Activated naive CD4-positive, alpha-beta T cell treated with anti-CD3 and anti-CD28 coated beads, Interleukin-2, amount 50 U/mL, for 24 hours (primary cell): ENCODE data around the gene ATXN3L.

Experiments used
- H3K27ac Mint-ChIP-seq: one replicate; pipeline ENCODE4 v1.8.0; 2021; ENCODE audit warnings: mild to moderate bottlenecking, mixed read lengths
- H3K27me3 Mint-ChIP-seq: one replicate; pipeline ENCODE4 v1.8.0; 2021; ENCODE audit warnings: mixed read lengths
- H3K36me3 Mint-ChIP-seq: one replicate; pipeline ENCODE4 v1.8.0; 2021; ENCODE audit warnings: mixed read lengths
- H3K4me1 Mint-ChIP-seq: one replicate; pipeline ENCODE4 v1.8.0; 2021; ENCODE audit warnings: mixed read lengths
- H3K4me3 Mint-ChIP-seq: one replicate; pipeline ENCODE4 v1.8.0; 2021; ENCODE audit warnings: mild to moderate bottlenecking, mixed read lengths
- H3K9me3 Mint-ChIP-seq: one replicate; pipeline ENCODE4 v1.8.0; 2021; ENCODE audit warnings: mixed read lengths

The ATXN3L gene

GRCh38 chrX:13319953-13320352, at the start of gene ATXN3L:
TSS of gene ATXN3L (minus strand) at chrX:13320053. CDS start at chrX:13319934, 119 bp downstream.
- H3K27ac Mint-ChIP-seq = no peak within 1 kb of the TSS
- H3K4me1 Mint-ChIP-seq = no peaks in the 10 kb centered on the region
- H3K4me3 Mint-ChIP-seq = no peak within 1 kb of the TSS
- no peaks in the 10 kb centered on the region for H3K9me3 Mint-ChIP-seq
- no peaks in the 10 kb centered on the region for H3K27me3 Mint-ChIP-seq
- no peaks in the 10 kb centered on the region for H3K36me3 Mint-ChIP-seq

DNA sequence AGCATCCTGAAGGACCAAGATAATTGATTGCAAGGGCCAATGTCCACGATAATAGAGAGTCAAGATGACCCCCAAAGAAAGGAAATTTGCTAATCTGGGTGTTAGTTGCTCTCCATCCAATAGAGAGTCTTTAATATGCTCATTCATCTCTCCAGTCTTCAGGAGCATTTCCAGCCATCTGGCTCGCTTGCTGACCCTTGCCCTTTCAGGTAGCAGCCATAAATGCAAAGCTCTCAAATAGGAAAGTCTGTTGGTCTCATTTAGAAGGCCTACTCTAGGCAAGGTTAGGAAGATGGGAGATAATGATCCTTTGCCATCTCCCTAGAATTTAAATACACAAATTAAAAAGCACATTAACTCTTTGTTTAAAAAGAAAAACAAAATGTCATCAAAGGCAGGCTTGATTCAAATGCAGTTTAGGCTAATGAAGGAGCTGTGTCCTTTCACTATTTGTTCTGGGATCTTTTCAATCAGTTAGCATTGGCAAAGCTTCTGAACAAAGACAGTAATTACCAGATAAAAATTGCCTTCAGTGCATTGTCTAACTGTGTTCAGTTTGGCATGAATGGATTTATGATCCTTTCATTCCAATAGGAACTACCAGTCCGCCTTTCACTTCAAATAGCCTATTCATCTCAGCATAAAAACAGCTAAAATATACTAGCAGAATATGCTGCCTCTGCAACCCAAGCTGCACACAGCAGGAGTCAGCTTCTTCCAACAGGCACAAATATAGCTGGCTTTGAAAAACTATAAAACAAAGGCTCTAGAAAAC, 49.6 kb upstream of the ATXN3L start:
- H3K27ac Mint-ChIP-seq = no peak overlapping the region
- H3K9me3 Mint-ChIP-seq = no peaks in the 10 kb centered on the region
- H3K4me1 Mint-ChIP-seq = peaks cover 8% of the 10 kb centered on the region
- H3K27me3 Mint-ChIP-seq = no peaks in the 10 kb centered on the region
- H3K36me3 Mint-ChIP-seq = peaks cover 2% of the 10 kb centered on the region
- H3K4me3 Mint-ChIP-seq = no peak overlapping the region

DNA sequence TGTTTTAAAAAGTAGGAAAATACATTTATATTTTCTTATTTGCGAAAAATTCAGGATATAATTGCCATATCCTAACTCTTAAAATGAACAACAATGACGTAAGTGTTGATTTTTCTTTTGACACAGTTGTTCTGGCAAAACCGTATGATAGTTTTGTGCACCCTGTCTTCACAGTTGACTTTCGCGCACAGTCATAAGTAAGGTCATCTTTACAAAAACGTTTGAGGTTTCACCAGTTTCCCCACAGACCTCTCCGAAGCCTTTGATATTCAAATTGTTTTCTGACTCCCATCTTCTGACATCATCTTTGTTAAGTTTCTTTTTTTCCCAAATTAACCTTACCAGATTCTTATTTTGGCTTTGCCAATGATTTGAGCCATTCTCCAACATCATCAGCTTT, 48.1 kb upstream of the ATXN3L start:
- H3K4me3 Mint-ChIP-seq = no peak overlapping the region
- no peaks in the 10 kb centered on the region for H3K27me3 Mint-ChIP-seq
- peaks cover 2% of the 10 kb centered on the region for H3K36me3 Mint-ChIP-seq
- H3K9me3 Mint-ChIP-seq = no peaks in the 10 kb centered on the region
- H3K4me1 Mint-ChIP-seq = peaks cover 1% of the 10 kb centered on the region
- no peak overlapping the region for H3K27ac Mint-ChIP-seq

DNA sequence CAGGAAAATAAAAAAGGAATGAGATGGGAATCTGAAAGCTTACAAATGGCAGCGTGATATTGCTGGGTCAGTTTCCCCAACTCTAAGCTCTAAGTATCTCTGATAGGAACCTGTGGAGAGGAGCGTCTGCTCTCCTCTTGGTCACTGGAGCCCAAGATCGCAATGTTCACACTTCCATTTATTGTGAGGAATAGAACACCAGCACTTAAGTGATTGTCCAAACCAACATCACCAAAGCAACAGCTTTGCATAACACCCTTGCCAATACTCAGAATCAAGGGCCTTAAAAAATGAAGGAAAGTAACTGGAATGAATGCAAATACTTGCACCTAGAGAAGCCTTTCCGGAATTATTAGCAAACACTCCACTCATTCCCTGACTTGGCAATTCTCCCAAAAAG, 46.8 kb upstream of the ATXN3L start:
- Mint-ChIP-seq H3K9me3 (no peaks in the 10 kb centered on the region), H3K27me3 (no peaks in the 10 kb centered on the region), H3K36me3 (peaks cover 2% of the 10 kb centered on the region), H3K27ac (no peak overlapping the region), H3K4me1 (no peaks in the 10 kb centered on the region), H3K4me3 (no peak overlapping the region)

DNA sequence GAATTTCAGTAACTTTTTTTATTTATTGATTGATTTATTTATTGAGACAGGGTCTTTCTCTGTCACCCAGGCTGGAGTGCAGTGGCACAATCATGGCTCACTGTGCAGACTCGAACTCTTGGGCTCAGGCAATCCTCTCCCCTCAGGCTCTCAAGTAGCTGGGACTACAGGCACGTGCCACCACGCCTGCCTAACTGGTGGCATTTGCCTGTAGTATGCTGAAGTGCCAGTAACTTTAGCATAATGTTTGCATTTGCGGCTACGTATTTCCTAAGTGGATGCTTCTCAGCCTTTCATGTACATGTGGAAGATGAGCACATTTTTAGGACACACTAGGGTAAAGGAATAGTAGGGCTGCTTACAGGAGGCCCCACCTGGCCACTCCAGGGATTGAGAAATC, 45.3 kb upstream of the ATXN3L start:
- Mint-ChIP-seq H3K36me3 (peaks cover 2% of the 10 kb centered on the region), H3K4me1 (no peaks in the 10 kb centered on the region), H3K27ac (no peak overlapping the region)

GRCh38 chrX:13364230-13364857, 44.5 kb upstream of the ATXN3L start:
- Mint-ChIP-seq H3K4me3 (no peak overlapping the region), H3K27me3 (no peaks in the 10 kb centered on the region), H3K9me3 (no peaks in the 10 kb centered on the region), H3K4me1 (no peaks in the 10 kb centered on the region), H3K36me3 (peaks cover 2% of the 10 kb centered on the region), H3K27ac (no peak overlapping the region)

More for the DNA sequence above, 45.3 kb upstream of the ATXN3L start:
- H3K4me3 Mint-ChIP-seq = no peak overlapping the region
- H3K9me3 Mint-ChIP-seq = no peaks in the 10 kb centered on the region
- H3K27me3 Mint-ChIP-seq = no peaks in the 10 kb centered on the region

- H3K4me1 Mint-ChIP-seq = no peaks in the 10 kb centered on the region
These were observed 40.3 kb upstream of the ATXN3L start for GRCh38 chrX:13360146-13360545.

GRCh38 chrX:13357925-13358324, 38.1 kb upstream of the ATXN3L start:
- Mint-ChIP-seq H3K4me3 (no peak overlapping the region), H3K4me1 (no peaks in the 10 kb centered on the region), H3K9me3 (no peaks in the 10 kb centered on the region), H3K27ac (no peak overlapping the region), H3K36me3 (no peaks in the 10 kb centered on the region), H3K27me3 (no peaks in the 10 kb centered on the region)

More at GRCh38 chrX:13360146-13360545, 40.3 kb upstream of the ATXN3L start:
- no peak overlapping the region for H3K27ac Mint-ChIP-seq
- H3K36me3 Mint-ChIP-seq = no peaks in the 10 kb centered on the region
- H3K27me3 Mint-ChIP-seq = no peaks in the 10 kb centered on the region
- H3K9me3 Mint-ChIP-seq = no peaks in the 10 kb centered on the region
- no peak overlapping the region for H3K4me3 Mint-ChIP-seq

DNA sequence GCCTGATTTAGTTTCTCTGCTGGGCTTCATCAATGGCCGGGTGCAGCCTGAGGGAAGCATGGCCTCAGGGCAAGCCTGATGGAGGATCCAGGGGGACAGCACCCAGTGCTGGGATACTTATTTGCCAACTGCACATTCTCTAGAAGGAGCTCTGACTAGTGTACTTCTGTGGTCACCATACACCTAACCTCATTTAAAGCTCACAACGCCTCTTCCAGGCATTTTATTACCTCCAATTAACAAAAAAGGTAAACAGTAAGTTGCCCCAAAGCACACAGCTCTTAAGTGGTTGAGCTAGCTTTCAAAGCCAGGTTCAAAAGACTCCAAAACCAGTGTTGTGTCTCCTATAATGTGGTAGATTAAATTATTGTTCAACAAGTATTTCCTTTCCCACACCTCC, 26.8 kb upstream of the ATXN3L start:
- Mint-ChIP-seq H3K4me1 (no peaks in the 10 kb centered on the region), H3K27me3 (no peaks in the 10 kb centered on the region), H3K9me3 (no peaks in the 10 kb centered on the region), H3K4me3 (no peak overlapping the region), H3K27ac (no peak overlapping the region), H3K36me3 (no peaks in the 10 kb centered on the region)

GRCh38 chrX:13345438-13345837, 25.6 kb upstream of the ATXN3L start:
- no peaks in the 10 kb centered on the region for H3K36me3 Mint-ChIP-seq
- H3K27ac Mint-ChIP-seq = no peak overlapping the region
- no peaks in the 10 kb centered on the region for H3K4me1 Mint-ChIP-seq
- no peaks in the 10 kb centered on the region for H3K9me3 Mint-ChIP-seq
- no peak overlapping the region for H3K4me3 Mint-ChIP-seq
- H3K27me3 Mint-ChIP-seq = no peaks in the 10 kb centered on the region

DNA sequence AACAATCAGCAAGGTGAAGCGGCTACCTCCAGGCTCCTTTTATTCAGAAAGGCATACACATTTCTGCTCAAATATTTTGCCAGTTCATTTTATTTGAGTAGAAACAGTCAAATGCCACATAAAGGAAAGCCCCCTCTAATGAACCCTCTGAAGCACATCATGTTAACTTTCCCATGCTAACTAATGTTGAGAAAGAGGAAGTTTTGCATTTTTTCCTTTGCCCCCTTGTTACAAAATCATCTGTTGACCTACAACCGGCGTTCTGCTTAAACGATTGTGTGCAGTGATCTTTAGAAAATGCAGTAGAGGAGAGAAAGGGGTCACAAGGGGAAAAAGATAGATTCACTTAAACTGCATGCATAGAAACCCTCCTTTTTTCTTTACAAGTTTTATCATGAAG, 25.2 kb upstream of the ATXN3L start:
- Mint-ChIP-seq H3K27ac (no peak overlapping the region), H3K36me3 (no peaks in the 10 kb centered on the region), H3K9me3 (no peaks in the 10 kb centered on the region), H3K4me3 (no peak overlapping the region), H3K27me3 (no peaks in the 10 kb centered on the region), H3K4me1 (no peaks in the 10 kb centered on the region)

GRCh38 chrX:13341491-13342101, 21.7 kb upstream of the ATXN3L start:
- Mint-ChIP-seq H3K4me1 (no peaks in the 10 kb centered on the region), H3K27ac (no peak overlapping the region), H3K4me3 (no peak overlapping the region), H3K36me3 (no peaks in the 10 kb centered on the region), H3K27me3 (no peaks in the 10 kb centered on the region), H3K9me3 (no peaks in the 10 kb centered on the region)

DNA sequence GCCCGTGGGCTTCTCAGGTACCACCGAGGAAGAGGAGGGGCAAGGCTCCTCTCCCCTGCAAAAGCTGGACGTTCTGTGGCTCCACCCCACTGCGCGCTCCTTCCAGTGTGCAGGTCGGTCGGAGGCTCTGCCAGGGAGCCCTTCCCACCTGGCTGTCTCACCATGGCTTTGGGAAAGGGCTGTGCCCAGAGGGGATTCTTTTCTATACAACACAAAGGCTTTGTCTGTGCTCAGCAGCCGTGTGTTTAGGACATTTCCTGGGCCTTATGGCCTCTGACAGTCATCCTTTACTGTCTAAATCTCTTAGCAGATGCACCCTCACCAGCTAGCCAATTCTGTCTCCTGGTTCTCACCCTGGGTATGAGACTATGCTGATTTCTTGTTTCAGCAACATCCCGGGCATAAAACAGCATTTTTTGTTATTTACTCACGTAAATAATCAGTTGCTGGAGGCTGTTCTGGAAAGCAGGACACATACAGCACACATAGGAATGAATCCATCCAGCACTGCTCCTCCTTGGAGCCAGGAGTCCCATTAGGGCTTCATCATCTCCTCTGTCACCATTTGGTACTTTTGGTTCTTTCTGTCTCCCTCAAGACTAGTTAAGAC, 20.4 kb upstream of the ATXN3L start:
- no peaks in the 10 kb centered on the region for H3K4me1 Mint-ChIP-seq
- no peak overlapping the region for H3K27ac Mint-ChIP-seq
- no peak overlapping the region for H3K4me3 Mint-ChIP-seq
- H3K36me3 Mint-ChIP-seq = no peaks in the 10 kb centered on the region
- H3K9me3 Mint-ChIP-seq = no peaks in the 10 kb centered on the region
- no peaks in the 10 kb centered on the region for H3K27me3 Mint-ChIP-seq

DNA sequence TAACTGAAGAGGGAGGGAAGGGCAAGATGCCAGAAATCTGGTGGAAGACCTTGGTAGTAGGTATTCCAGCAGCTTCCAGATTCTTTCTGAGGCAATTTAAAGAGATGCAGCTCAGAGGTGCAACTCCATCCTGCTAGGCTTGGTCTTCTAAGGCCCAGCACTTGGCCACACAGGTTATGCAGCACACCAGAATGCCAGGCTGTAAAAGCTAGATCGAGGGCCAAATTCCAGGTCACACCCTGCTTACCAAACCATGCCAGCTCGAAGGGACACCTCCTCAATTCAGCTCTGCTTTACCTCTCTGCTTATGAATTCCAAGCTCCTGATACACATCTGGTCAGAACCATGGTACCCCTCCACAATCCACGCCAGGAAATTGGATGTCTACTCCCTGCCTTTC, 19.8 kb upstream of the ATXN3L start:
- Mint-ChIP-seq H3K27ac (no peak overlapping the region), H3K4me1 (no peaks in the 10 kb centered on the region), H3K9me3 (no peaks in the 10 kb centered on the region), H3K27me3 (no peaks in the 10 kb centered on the region), H3K4me3 (no peak overlapping the region), H3K36me3 (no peaks in the 10 kb centered on the region)

DNA sequence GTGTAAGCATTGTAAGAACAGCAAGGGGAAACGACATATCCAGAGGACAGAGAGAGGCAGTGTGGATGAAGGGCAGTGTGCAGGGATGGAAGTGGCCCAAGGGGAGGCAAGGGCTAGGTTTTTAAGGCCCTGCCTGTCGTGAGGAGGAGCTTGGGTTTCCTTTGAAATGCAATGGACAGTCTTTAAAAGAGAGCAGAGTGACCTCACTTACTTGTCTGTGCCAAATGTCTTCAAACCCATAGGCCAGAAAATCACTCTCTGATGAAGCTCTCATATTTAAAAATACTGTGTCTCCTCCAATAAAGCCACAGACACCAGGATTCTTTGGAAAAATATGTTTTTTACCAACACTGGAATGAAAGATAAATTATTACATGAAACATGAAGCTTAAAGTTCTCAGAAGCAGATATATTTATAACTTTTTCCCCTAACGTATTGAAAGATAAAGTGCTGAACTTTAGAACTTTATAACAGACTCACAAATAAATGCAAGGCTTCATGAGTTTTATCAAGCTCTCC, 19.2 kb upstream of the ATXN3L start:
- Mint-ChIP-seq H3K27ac (no peak overlapping the region), H3K4me1 (no peaks in the 10 kb centered on the region), H3K36me3 (no peaks in the 10 kb centered on the region), H3K4me3 (no peak overlapping the region), H3K27me3 (no peaks in the 10 kb centered on the region), H3K9me3 (no peaks in the 10 kb centered on the region)

DNA sequence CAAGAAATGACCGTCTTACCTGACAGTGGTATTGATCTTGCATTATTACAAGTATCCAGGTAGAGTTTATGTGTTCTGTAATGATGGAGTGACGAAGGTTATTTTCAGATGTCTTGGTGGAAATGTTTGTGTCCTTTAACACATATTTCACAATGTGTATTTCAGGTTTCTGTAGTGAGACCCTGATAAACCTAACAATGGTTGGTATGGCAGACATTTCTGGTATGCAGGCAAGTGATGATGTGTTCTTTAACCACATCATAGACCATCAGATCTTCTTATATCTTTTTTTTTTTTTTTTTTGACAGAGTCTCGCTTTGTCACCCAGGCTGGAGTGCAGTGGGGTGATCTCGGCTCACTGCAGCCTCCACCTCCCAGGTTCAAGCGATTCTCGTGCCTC, 14.6 kb upstream of the ATXN3L start:
- no peaks in the 10 kb centered on the region for H3K27me3 Mint-ChIP-seq
- no peaks in the 10 kb centered on the region for H3K9me3 Mint-ChIP-seq
- H3K27ac Mint-ChIP-seq = no peak overlapping the region
- H3K4me1 Mint-ChIP-seq = no peaks in the 10 kb centered on the region
- H3K36me3 Mint-ChIP-seq = no peaks in the 10 kb centered on the region
- no peak overlapping the region for H3K4me3 Mint-ChIP-seq
